PC-3 (cell line): ENCODE data around the gene DBT. TPM values are rescaled to one million over a fixed set of nuclear protein-coding genes. Genes with fewer than 3 reads are reported as not detected.

Experiments
- ATAC-seq: fragments of 200-7000 bp; cut with Tn5 transposase; 2 replicates; pipeline ENCODE4 v1.9.1; 2020; ENCODE audit warnings: mild to moderate bottlenecking, moderate library complexity
- BruUV-seq: library from RNA; stranded (reverse); fragments of 400-500 nt; replicated peaks from 2 replicates; lab custom pipeline; 2021; lab: Mats Ljungman, UMichigan
- CTCF ChIA-PET: fragments of 300-600 bp; sonication (Branson Sonifier 250); formaldehyde crosslinking; loops from one replicate; lab custom pipeline; 2022; ENCODE audit warnings: antibody characterized with exemption; lab: Charles Lee
- POLR2A ChIA-PET: fragments of 300-600 bp; sonication (Branson Sonifier 250); formaldehyde crosslinking; loops from one replicate; lab custom pipeline; 2022; ENCODE audit warnings: antibody characterized with exemption; ENCODE audit not compliant: unreplicated experiment; lab: Charles Lee
- DNase-seq: peaks from one replicate; pipeline ENCODE4 v3.0.0-alpha.2; 2015
- H2AFZ ChIP-seq: fragments of 300-600 bp; sonication (generic); 2 replicates; pipeline ENCODE4 v1.6.0; 2016; ENCODE audit warnings: antibody characterized with exemption, low read length
- H3F3A ChIP-seq: fragments of 300-600 bp; sonication (generic); one replicate; pipeline ENCODE4 v1.6.0; 2017; ENCODE audit warnings: antibody characterized with exemption, low read length, control low read depth, mild to moderate bottlenecking; ENCODE audit not compliant: unreplicated experiment
- H3K27ac ChIP-seq: fragments of 300-600 bp; sonication (generic); 2 replicates; pipeline ENCODE4 v1.5.1; 2016; ENCODE audit warnings: mild to moderate bottlenecking, low read length
- H3K27me3 ChIP-seq: fragments of 300-600 bp; sonication (generic); 2 replicates; pipeline ENCODE4 v1.6.1; 2016; ENCODE audit warnings: low read length, mixed read lengths
- H3K36me3 ChIP-seq: fragments of 300-600 bp; sonication (generic); 2 replicates; pipeline ENCODE4 v1.6.1; 2016; ENCODE audit warnings: low read depth, mixed run types, low read length, mixed read lengths
- H3K4me1 ChIP-seq: fragments of 300-600 bp; sonication (generic); 2 replicates; pipeline ENCODE4 v1.5.1; 2016; ENCODE audit warnings: low read length; ENCODE audit not compliant: insufficient read depth
- H3K4me2 ChIP-seq: fragments of 300-600 bp; sonication (generic); 2 replicates; pipeline ENCODE4 v1.6.0; 2016; ENCODE audit warnings: low read length
- H3K4me3 ChIP-seq: fragments of 300-600 bp; sonication (generic); 2 replicates; pipeline ENCODE4 v1.5.1; 2016; ENCODE audit warnings: mild to moderate bottlenecking, low read length, mixed read lengths
- H3K79me2 ChIP-seq: fragments of 300-600 bp; sonication (generic); 2 replicates; pipeline ENCODE4 v1.6.1; 2017; ENCODE audit warnings: low read length, mixed read lengths
- H3K9ac ChIP-seq: fragments of 300-600 bp; sonication (generic); 2 replicates; pipeline ENCODE4 v1.6.0; 2016; ENCODE audit warnings: mild to moderate bottlenecking, low read length
- H3K9me2 ChIP-seq: fragments of 300-600 bp; sonication (generic); replicated peaks from 2 replicates; pipeline ENCODE4 v1.6.1; 2016; ENCODE audit warnings: mixed run types, low read length, mixed read lengths
- H3K9me3 ChIP-seq: fragments of 300-600 bp; sonication (generic); 2 replicates; pipeline ENCODE4 v1.6.1; 2016; ENCODE audit warnings: low read length, mixed read lengths
- H4K20me1 ChIP-seq: fragments of 300-600 bp; sonication (generic); 2 replicates; pipeline ENCODE4 v1.6.1; 2016; ENCODE audit warnings: low read length, mixed read lengths
- CTCF ChIP-seq: fragments of 300-600 bp; sonication (generic); conservative IDR thresholded peaks from 2 replicates; pipeline ENCODE4 v1.5.1; 2017; ENCODE audit warnings: antibody characterized with exemption, low read depth, mild to moderate bottlenecking, low read length
- EZH2 ChIP-seq: fragments of 300-600 bp; sonication (generic); IDR thresholded peaks from one replicate; pipeline ENCODE4 v1.6.1; 2017; ENCODE audit warnings: antibody characterized with exemption, mild to moderate bottlenecking, low read length; ENCODE audit not compliant: unreplicated experiment
- EZH2phosphoT487 ChIP-seq: fragments of 300-600 bp; sonication (generic); IDR thresholded peaks from 2 replicates; pipeline ENCODE4 v1.6.1; 2018; ENCODE audit warnings: mild to moderate bottlenecking, antibody characterized with exemption, low read length, borderline replicate concordance
- intact Hi-C: fragments of 100-400 bp; cut with micrococcal nuclease; formaldehyde crosslinking; loops from 2 replicates; pipeline ENCODE4 v1.9.0; 2023
- total RNA-seq: library from RNA; depleted of rRNA; stranded (reverse); fragments of >200 nt; gene quantifications from 2 replicates; pipeline ENCODE4 v1.2.3, GENCODE V29; 2014

DBT gene
- total RNA-seq, 1 experiment from 2014 or later: 5.1 TPM

GRCh38 chr1:100231721-100232120, 17.9 kb downstream of the DBT start:
- Histone ChIP-seq H3K4me2 (no peak overlapping the region), H3K27me3 (no peaks in the 10 kb centered on the region), H3F3A (no peaks in the 10 kb centered on the region), H3K9me2 (no peaks in the 10 kb centered on the region), H2AFZ (no peak overlapping the region), H4K20me1 (no peaks in the 10 kb centered on the region), H3K79me2 (no peaks in the 10 kb centered on the region), H3K36me3 (peaks cover 12% of the 10 kb centered on the region), H3K9me3 (no peaks in the 10 kb centered on the region), H3K27ac (no peak overlapping the region), H3K4me3 (no peak overlapping the region), H3K9ac (no peak overlapping the region), H3K4me1 (no peaks in the 10 kb centered on the region)
- DNase-seq (no peak), ATAC-seq (no peak)
- BruUV-seq: no TSS peak
- ChIA-PET CTCF (no interaction called here), POLR2A (no interaction called here)
- intact Hi-C loops: no loop called here
- TF ChIP-seq EZH2phosphoT487 (no peak), EZH2 (no peak), CTCF (no peak)

GRCh38 chr1:100230765-100231164, 18.9 kb downstream of the DBT start:
- TF ChIP-seq EZH2 (no peak), CTCF (no peak), EZH2phosphoT487 (no peak)
- POLR2A ChIA-PET: no interaction called here
- CTCF ChIA-PET: no interaction called here
- no peak overlapping the region for H3K27ac ChIP-seq
- H3K4me2 ChIP-seq: no peak overlapping the region
- ATAC-seq (no peak), DNase-seq (no peak)
- no peaks in the 10 kb centered on the region for H3K9me2 ChIP-seq
- no peak overlapping the region for H2AFZ ChIP-seq
- H3K4me3 ChIP-seq: no peak overlapping the region
- H3K79me2 ChIP-seq: no peaks in the 10 kb centered on the region
- no peaks in the 10 kb centered on the region for H3K27me3 ChIP-seq
- H3F3A ChIP-seq: no peaks in the 10 kb centered on the region
- no TSS peak for BruUV-seq
- no peak overlapping the region for H3K9ac ChIP-seq
- H3K9me3 ChIP-seq: no peaks in the 10 kb centered on the region
- peaks cover 12% of the 10 kb centered on the region for H3K36me3 ChIP-seq
- no peaks in the 10 kb centered on the region for H3K4me1 ChIP-seq
- intact Hi-C loops: no loop called here
- H4K20me1 ChIP-seq: no peaks in the 10 kb centered on the region

GRCh38 chr1:100229681-100230443, 19.8 kb downstream of the DBT start:
- POLR2A ChIA-PET: no interaction called here
- H3K9ac ChIP-seq: no peak overlapping the region
- no peaks in the 10 kb centered on the region for H3K9me3 ChIP-seq
- peaks cover 12% of the 10 kb centered on the region for H3K36me3 ChIP-seq
- CTCF ChIA-PET: no interaction called here
- no peaks in the 10 kb centered on the region for H3K27me3 ChIP-seq
- no peaks in the 10 kb centered on the region for H3K79me2 ChIP-seq
- ATAC-seq (no peak), DNase-seq (no peak)
- H4K20me1 ChIP-seq: no peaks in the 10 kb centered on the region
- intact Hi-C loops: no loop called here
- no TSS peak for BruUV-seq
- no peaks in the 10 kb centered on the region for H3K9me2 ChIP-seq
- no peak overlapping the region for H3K4me3 ChIP-seq
- H3K4me1 ChIP-seq: no peaks in the 10 kb centered on the region
- H3F3A ChIP-seq: no peaks in the 10 kb centered on the region
- TF ChIP-seq EZH2 (no peak), CTCF (no peak)
- H3K27ac ChIP-seq: no peak overlapping the region
- H3K4me2 ChIP-seq: no peak overlapping the region
- H2AFZ ChIP-seq: no peak overlapping the region
